ENCODE measurements around the gene SLC1A4.
A peak's percentile ranks its signal among the peaks of the same experiment; 100 is the strongest.
"Not testable (repeated sequence)": the region's sequence is repeated elsewhere in the genome, so short reads cannot be mapped to it uniquely, and the experiment has no call there.

Gene SLC1A4

GRCh38 chr2:64966017-64966416 lies 23.2 kb upstream of the SLC1A4 start:
- DNase-seq, result no peak

- no peak for DNase-seq
Measured at GRCh38 chr2:64966839-64967238, 22.4 kb upstream of the SLC1A4 start.

GRCh38 chr2:64967601-64968000 lies 21.6 kb upstream of the SLC1A4 start:
- DNase-seq, result no peak

GRCh38 chr2:64969086-64969485 lies 20.1 kb upstream of the SLC1A4 start:
- DNase-seq, result not testable (repeated sequence)

- peak in 1 of 14 donors; percentile 91 for DNase-seq
Measured at GRCh38 chr2:64970495-64970894, 18.7 kb upstream of the SLC1A4 start.

GRCh38 chr2:64972426-64972825 lies 16.8 kb upstream of the SLC1A4 start:
- peak in 1 of 14 donors; percentile 5 for DNase-seq

GRCh38 chr2:64972876-64973275 lies 16.3 kb upstream of the SLC1A4 start:
- no peak for DNase-seq

GRCh38 chr2:64975232-64975821 lies 13.9 kb upstream of the SLC1A4 start:
- peak in 10 of 14 donors; percentile 11 to 76 (median 35) for DNase-seq

GRCh38 chr2:64976276-64976675 lies 12.9 kb upstream of the SLC1A4 start:
- DNase-seq, result no peak

GRCh38 chr2:64978514-64979268 lies 10.5 kb upstream of the SLC1A4 start:
- no peak for DNase-seq

- no peak for DNase-seq
Measured at GRCh38 chr2:64979744-64980143, 9.5 kb upstream of the SLC1A4 start.

GRCh38 chr2:64980183-64980582 lies 9.0 kb upstream of the SLC1A4 start:
- DNase-seq, result no peak

- DNase-seq, result no peak
Measured at GRCh38 chr2:64982311-64982857, 6.8 kb upstream of the SLC1A4 start.

- DNase-seq, result no peak
Measured at GRCh38 chr2:64982932-64983331, 6.3 kb upstream of the SLC1A4 start.

- DNase-seq, result no peak
Measured at GRCh38 chr2:64985447-64985846, 3.8 kb upstream of the SLC1A4 start.

GRCh38 chr2:64987001-64987955 lies 1.9 kb upstream of the SLC1A4 start:
- peak in 1 of 14 donors; percentile 5 for DNase-seq

- no peak for DNase-seq
Measured at GRCh38 chr2:64987956-64988419, 1.2 kb upstream of the SLC1A4 start.

- DNase-seq, result peak in 10 of 14 donors; percentile 71 to 89 (median 80)
Measured at GRCh38 chr2:64988420-64989125, 626 bp upstream of the SLC1A4 start.

GRCh38 chr2:64989982-64990614 lies 899 bp downstream of the SLC1A4 start:
- peak in 2 of 14 donors; percentile 19 to 35 for DNase-seq

GRCh38 chr2:64990876-64991275 lies 1.7 kb downstream of the SLC1A4 start:
- DNase-seq, result no peak

GRCh38 chr2:64992218-64992617 lies 3.0 kb downstream of the SLC1A4 start:
- no peak for DNase-seq
